Daoy (cell line): ENCODE results near the gene FGF11. TPM values are rescaled to one million over a fixed set of nuclear protein-coding genes. Genes with fewer than 3 reads are reported as not detected.

Experiments used
- DNase-seq: peaks from one replicate; pipeline ENCODE4 v3.0.0-alpha.2; 2015; ENCODE audit warnings: low read depth
- total RNA-seq: library from RNA; depleted of rRNA; stranded (reverse); fragments of >200 nt; shearing (Covaris generic); gene quantifications from 2 replicates; pipeline ENCODE4 v1.2.3, GENCODE V29; 2014

FGF11 gene
- total RNA-seq, 1 experiment from 2014 or later = 1.5 TPM

- DNase-seq = no peak
Observed at GRCh38 chr17:7408252-7408727, 31.0 kb upstream of the FGF11 start.

GRCh38 chr17:7408863-7409262 lies 30.4 kb upstream of the FGF11 start:
- DNase-seq = no peak

GRCh38 chr17:7409716-7410115 lies 29.6 kb upstream of the FGF11 start:
- no peak for DNase-seq

GRCh38 chr17:7410634-7411426 lies 28.5 kb upstream of the FGF11 start:
- DNase-seq = no peak

GRCh38 chr17:7411427-7411750 lies 27.9 kb upstream of the FGF11 start:
- no peak for DNase-seq

- peak; percentile 79 for DNase-seq
Observed at GRCh38 chr17:7413346-7413985, 25.8 kb upstream of the FGF11 start.

GRCh38 chr17:7414837-7415236 lies 24.5 kb upstream of the FGF11 start:
- no peak for DNase-seq

GRCh38 chr17:7415784-7416183 lies 23.5 kb upstream of the FGF11 start:
- no peak for DNase-seq

- DNase-seq = no peak
Observed at GRCh38 chr17:7416323-7416722, 23.0 kb upstream of the FGF11 start.

- DNase-seq = no peak
Observed at GRCh38 chr17:7417056-7417655, 22.2 kb upstream of the FGF11 start.

- DNase-seq = no peak
Observed at GRCh38 chr17:7418472-7419152, 20.7 kb upstream of the FGF11 start.

- DNase-seq = no peak
Observed at GRCh38 chr17:7419819-7420610, 19.3 kb upstream of the FGF11 start, which contains the start of gene SPEM1. Gene SPEM1, plus strand, starts transcription at chr17:7420324. Its CDS starts 61 bp downstream, at chr17:7420385.

- no peak for DNase-seq
Observed at GRCh38 chr17:7421186-7421585, 18.1 kb upstream of the FGF11 start.

- DNase-seq = no peak
Observed at GRCh38 chr17:7423679-7424078, 15.6 kb upstream of the FGF11 start.

- no peak for DNase-seq
Observed at GRCh38 chr17:7425316-7425715, 14.0 kb upstream of the FGF11 start, which contains the start of gene SPEM2. Gene SPEM2, plus strand, starts transcription at chr17:7425616. Its CDS starts 73 bp downstream, at chr17:7425689.

- DNase-seq = no peak
Observed at GRCh38 chr17:7425756-7426155, 13.6 kb upstream of the FGF11 start.

GRCh38 chr17:7426203-7426863 lies 13.0 kb upstream of the FGF11 start:
- no peak for DNase-seq

GRCh38 chr17:7426896-7427489 lies 12.3 kb upstream of the FGF11 start:
- no peak for DNase-seq

- DNase-seq = no peak
Observed at GRCh38 chr17:7427549-7427948, 11.8 kb upstream of the FGF11 start.

GRCh38 chr17:7428557-7428956 lies 10.8 kb upstream of the FGF11 start, which contains the start of gene SPEM3:
Gene SPEM3, plus strand, starts transcription at chr17:7428857. Its CDS starts 46 bp downstream, at chr17:7428903.
- DNase-seq = no peak
